Left ventricle myocardium inferior (tissue), 1 donor: ENCODE measurements around the gene CDCA3. TPM values are rescaled to one million over a fixed set of nuclear protein-coding genes. Genes with fewer than 3 reads are reported as not detected.

Source experiments
- total RNA-seq: library from RNA; stranded (reverse); fragmentation: NEBNext Ultra II Directional; extraction: Animal tissue kit (Norgen Biotek cat#: 25700); gene quantifications from one replicate; pipeline ENCODE4 v1.2.1, GENCODE V29; 2021
- donor health status: DM: no; HTN: yes; CAD: no; lungs with severe emphysema.

Gene CDCA3
- total RNA-seq, 1 donor from 2014 or later = 0.55 TPM

Other genes starting within 250 kb of the CDCA3 start
- 151 TPM for gene CHD4, start 243.9 kb downstream of the CDCA3 start, total RNA-seq
- 7.0 TPM for gene LPAR5, start 215.3 kb downstream of the CDCA3 start, total RNA-seq
- gene ACRBP, start 203.9 kb downstream of the CDCA3 start, total RNA-seq = 1.4 TPM
- gene ING4, start 188.2 kb downstream of the CDCA3 start, total RNA-seq = 23.2 TPM
- gene ZNF384, start 161.9 kb downstream of the CDCA3 start, total RNA-seq = 26.5 TPM
- gene PIANP, start 150.5 kb downstream of the CDCA3 start, total RNA-seq = 0.41 TPM
- 73.2 TPM for gene COPS7A, start 127.2 kb downstream of the CDCA3 start, total RNA-seq
- gene MLF2, start 98.1 kb downstream of the CDCA3 start, total RNA-seq = 153 TPM
- 104 TPM for gene PTMS, start 84.9 kb downstream of the CDCA3 start, total RNA-seq
- not detected for gene LAG3, start 78.8 kb downstream of the CDCA3 start, total RNA-seq
- gene CD4, start 61.8 kb downstream of the CDCA3 start, total RNA-seq = 7.4 TPM
- 6.5 TPM for gene GPR162, start 29.5 kb downstream of the CDCA3 start, total RNA-seq
- gene P3H3, start 22.9 kb downstream of the CDCA3 start, total RNA-seq = 17.5 TPM
- 7.5 TPM for gene GNB3, start 10.4 kb downstream of the CDCA3 start, total RNA-seq
- gene USP5, start 864 bp upstream of the CDCA3 start, total RNA-seq = 73.6 TPM
- 753 TPM for gene TPI1, start 16.2 kb upstream of the CDCA3 start, total RNA-seq
- gene SPSB2, start 22.0 kb upstream of the CDCA3 start, total RNA-seq = 3.2 TPM
- 11.6 TPM for gene LRRC23, start 53.5 kb upstream of the CDCA3 start, total RNA-seq
- gene ENO2, start 63.3 kb upstream of the CDCA3 start, total RNA-seq = 14.8 TPM
- gene ATN1, start 76.7 kb upstream of the CDCA3 start, total RNA-seq = 71.4 TPM
- not detected for gene RNU7-1, start 92.5 kb upstream of the CDCA3 start, total RNA-seq
- gene C12orf57, start 92.7 kb upstream of the CDCA3 start, total RNA-seq = 227 TPM
- gene PTPN6, start 100.1 kb upstream of the CDCA3 start, total RNA-seq = 6.7 TPM
- 142 TPM for gene PHB2, start 119.4 kb upstream of the CDCA3 start, total RNA-seq
- gene EMG1, start 119.6 kb upstream of the CDCA3 start, total RNA-seq = 44.3 TPM
- gene LPCAT3, start 167.2 kb upstream of the CDCA3 start, total RNA-seq = 35.1 TPM
- 108 TPM for gene C1S, start 209.4 kb upstream of the CDCA3 start, total RNA-seq
- gene C1R, start 241.2 kb upstream of the CDCA3 start, total RNA-seq = 143 TPM